Erythroblast (primary cell): ENCODE measurements around the gene CHI3L1.

Experiments
- GATA1 ChIP-seq: IDR thresholded peaks from 2 replicates; pipeline ENCODE4 v1.6.1; 2011; ENCODE audit warnings: low read depth, mild to moderate bottlenecking, control low read depth, low read length, moderate library complexity
- POLR2A ChIP-seq: IDR thresholded peaks from 2 replicates; pipeline ENCODE4 v1.6.1; 2011; ENCODE audit warnings: mild to moderate bottlenecking, low read length

- no peak for TF ChIP-seq POLR2A
- TF ChIP-seq GATA1 = no peak
Measured at GRCh38 chr1:203133970-203134725, 52.4 kb downstream of the CHI3L1 start.
